ENCODE results near the gene PTPRN2. TPM values are rescaled to one million over a fixed set of nuclear protein-coding genes. Genes with fewer than 3 reads are reported as not detected.

PTPRN2 gene
- polyA plus RNA-seq, 1 of the 3 experiments (the other 2 are of a cell fraction): 4.0 TPM

- no peak for DNase-seq
- no peak overlapping the region for H2AFZ ChIP-seq (ENCODE audit: low read depth)
- no peak overlapping the region for H3K27ac ChIP-seq (ENCODE audit: low read depth in 2 of 2, low read length in 1 of 2)
- TF ChIP-seq PBX3 (IDR thresholded peaks at IDR 0.05) (no peak), SMC3 (IDR thresholded peaks at IDR 0.05; ENCODE audit: low read depth, low read length) (no peak), YY1 (IDR thresholded peaks at IDR 0.05; ENCODE audit: low read depth) (no peak), POLR2AphosphoS5 (IDR thresholded peaks at IDR 0.05; ENCODE audit: low read depth, low read length) (no peak), USF1 (IDR thresholded peaks at IDR 0.05; ENCODE audit: borderline replicate concordance, low read depth) (no peak), ELF1 (IDR thresholded peaks at IDR 0.05) (no peak)
- H3F3A ChIP-seq (replicated peaks; ENCODE audit: insufficient read depth): no peaks in the 10 kb centered on the region
- ChIA-PET CTCF (no interaction called here), POLR2A (no interaction called here)
- H3K4me1 ChIP-seq (ENCODE audit: control insufficient read depth in 1 of 2, insufficient read depth in 2 of 2, low read depth in 1 of 2, low read length in 1 of 2): peaks cover 0 to 10% of the 10 kb centered on the region in 2 experiments; a peak in 1 of 4 replicates
- no peaks in the 10 kb centered on the region for H3K79me2 ChIP-seq (ENCODE audit: insufficient read depth)
- 0 out of 2 replicates have a peak, but pooled peaks cover 7% of the 10 kb centered on the region for H3K9me3 ChIP-seq
- no peak overlapping the region for H3K4me2 ChIP-seq
- no peaks in the 10 kb centered on the region for H4K20me1 ChIP-seq (ENCODE audit: insufficient read depth)
- no peaks in the 10 kb centered on the region for H3K9me2 ChIP-seq
- no peak overlapping the region for H3K9ac ChIP-seq
- no peak overlapping the region for H3K4me3 ChIP-seq (ENCODE audit: low read depth in 2 of 2, low read length in 1 of 2)
- H3K27me3 ChIP-seq (ENCODE audit: insufficient read depth): no peaks in the 10 kb centered on the region
- no peaks in the 10 kb centered on the region for H3K36me3 ChIP-seq (replicated peaks in 1 of 2; ENCODE audit: control insufficient read depth in 1 of 2, insufficient read depth in 2 of 2, low read length in 1 of 2)
- WGBS (ENCODE audit: low lambda C conversion rate): 16% methylated on average over 2 of the region's 2 CpGs
These were observed 583.5 kb downstream of the PTPRN2 start for GRCh38 chr7:158004123-158004490.

- Histone ChIP-seq H3K4me3 (ENCODE audit: low read depth in 2 of 2, low read length in 1 of 2) (no peak overlapping the region), H3K79me2 (ENCODE audit: insufficient read depth) (no peaks in the 10 kb centered on the region), H3K36me3 (replicated peaks in 1 of 2; ENCODE audit: control insufficient read depth in 1 of 2, insufficient read depth in 2 of 2, low read length in 1 of 2) (no peaks in the 10 kb centered on the region), H3K4me1 (ENCODE audit: control insufficient read depth in 1 of 2, insufficient read depth in 2 of 2, low read depth in 1 of 2, low read length in 1 of 2) (peaks cover 0 to 10% of the 10 kb centered on the region in 2 experiments; a peak in 1 of 4 replicates), H3K27me3 (ENCODE audit: insufficient read depth) (no peaks in the 10 kb centered on the region), H3K9me2 (no peaks in the 10 kb centered on the region), H3F3A (replicated peaks; ENCODE audit: insufficient read depth) (no peaks in the 10 kb centered on the region), H3K27ac (ENCODE audit: low read depth in 2 of 2, low read length in 1 of 2) (no peak overlapping the region), H3K9ac (no peak overlapping the region), H3K9me3 (0 out of 2 replicates have a peak, but pooled peaks cover 5% of the 10 kb centered on the region), H3K4me2 (no peak overlapping the region), H4K20me1 (ENCODE audit: insufficient read depth) (no peaks in the 10 kb centered on the region), H2AFZ (ENCODE audit: low read depth) (no peak overlapping the region)
- TF ChIP-seq EZH2phosphoT487 (IDR thresholded peaks at IDR 0.05; ENCODE audit: borderline replicate concordance, low read depth) (no peak), IRF3 (IDR thresholded peaks at IDR 0.05; ENCODE audit: low read depth, low read length) (no peak), RCOR1 (IDR thresholded peaks at IDR 0.05; ENCODE audit: low read length) (no peak)
- CTCF ChIA-PET: no interaction called here
- POLR2A ChIA-PET: no interaction called here
- 61% methylated on average over 15 of the region's 23 CpGs for WGBS (ENCODE audit: low lambda C conversion rate)
- no peak for DNase-seq
These were observed 584.0 kb downstream of the PTPRN2 start for GRCh38 chr7:158003441-158004122.
